Activated naive CD8-positive, alpha-beta T cell (primary cell): ENCODE results near the gene PSORS1C2.

Experiments used
- H3K27ac Mint-ChIP-seq: one replicate; pipeline ENCODE4 v1.8.0; 2021; ENCODE audit warnings: mixed read lengths
- H3K27me3 Mint-ChIP-seq: one replicate; pipeline ENCODE4 v1.8.0; 2021; ENCODE audit warnings: mixed read lengths
- H3K36me3 Mint-ChIP-seq: one replicate; pipeline ENCODE4 v1.8.0; 2021; ENCODE audit warnings: mixed read lengths
- H3K4me1 Mint-ChIP-seq: one replicate; pipeline ENCODE4 v1.8.0; 2021; ENCODE audit warnings: low read depth, mixed read lengths
- H3K4me3 Mint-ChIP-seq: one replicate; pipeline ENCODE4 v1.8.0; 2021; ENCODE audit warnings: mild to moderate bottlenecking, mixed read lengths
- H3K9me3 Mint-ChIP-seq: one replicate; pipeline ENCODE4 v1.8.0; 2021; ENCODE audit warnings: low read depth, mixed read lengths

The PSORS1C2 gene

GRCh38 chr6:31131595-31131994 is 7.3 kb downstream of the PSORS1C2 start:
- Mint-ChIP-seq H3K4me1 (peaks cover 8% of the 10 kb centered on the region), H3K9me3 (no peaks in the 10 kb centered on the region), H3K27me3 (no peaks in the 10 kb centered on the region), H3K4me3 (no peak overlapping the region), H3K27ac (no peak overlapping the region), H3K36me3 (no peaks in the 10 kb centered on the region)

DNA sequence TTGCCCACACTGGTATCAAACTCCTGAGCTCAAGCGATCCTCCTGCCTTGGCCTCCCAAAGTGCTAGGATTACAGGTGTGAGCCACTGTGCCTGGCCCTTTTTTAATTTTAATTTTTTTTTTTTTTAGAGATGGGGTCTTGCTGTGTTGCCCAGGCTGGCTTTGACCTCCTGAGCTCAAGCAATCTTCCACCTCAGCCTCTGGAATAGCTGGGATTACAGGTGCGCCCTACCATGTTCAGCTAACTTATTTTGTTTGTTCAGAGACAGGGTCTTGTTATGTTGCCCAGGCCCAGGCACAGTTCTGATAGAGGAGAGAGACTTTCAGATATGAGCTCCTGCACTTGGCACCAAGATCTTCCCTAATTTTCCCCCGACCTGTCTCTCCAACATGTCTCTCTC is 8.1 kb downstream of the PSORS1C2 start:
- no peaks in the 10 kb centered on the region for H3K9me3 Mint-ChIP-seq
- H3K36me3 Mint-ChIP-seq, result no peaks in the 10 kb centered on the region
- no peaks in the 10 kb centered on the region for H3K27me3 Mint-ChIP-seq
- H3K27ac Mint-ChIP-seq, result no peak overlapping the region
- peaks cover 8% of the 10 kb centered on the region for H3K4me1 Mint-ChIP-seq
- no peak overlapping the region for H3K4me3 Mint-ChIP-seq

DNA sequence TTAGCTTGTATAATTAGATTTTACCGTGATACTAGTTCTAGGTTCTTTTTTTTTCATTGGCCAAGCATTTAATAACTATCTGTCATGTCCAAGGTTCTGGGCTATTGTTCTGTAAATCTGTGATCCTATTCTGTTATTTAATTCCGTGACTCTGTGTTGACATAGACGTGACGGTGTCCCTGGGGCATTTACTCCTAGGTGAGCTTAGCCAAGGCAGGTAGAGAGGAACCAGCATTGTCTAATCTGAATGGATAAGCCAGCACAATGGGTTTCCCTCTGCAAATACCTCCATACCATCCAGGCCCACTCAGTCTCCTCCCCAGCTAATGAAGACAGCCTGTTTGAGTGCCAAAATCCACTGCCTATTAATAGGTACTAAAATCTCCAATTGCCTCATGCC is 9.7 kb downstream of the PSORS1C2 start:
- Mint-ChIP-seq H3K27ac (no peak overlapping the region), H3K4me1 (peaks cover 8% of the 10 kb centered on the region), H3K4me3 (no peak overlapping the region), H3K36me3 (no peaks in the 10 kb centered on the region), H3K27me3 (no peaks in the 10 kb centered on the region), H3K9me3 (no peaks in the 10 kb centered on the region)

- H3K27ac Mint-ChIP-seq, result no peak overlapping the region
Measured at GRCh38 chr6:31128093-31128676, 10.7 kb downstream of the PSORS1C2 start.

DNA sequence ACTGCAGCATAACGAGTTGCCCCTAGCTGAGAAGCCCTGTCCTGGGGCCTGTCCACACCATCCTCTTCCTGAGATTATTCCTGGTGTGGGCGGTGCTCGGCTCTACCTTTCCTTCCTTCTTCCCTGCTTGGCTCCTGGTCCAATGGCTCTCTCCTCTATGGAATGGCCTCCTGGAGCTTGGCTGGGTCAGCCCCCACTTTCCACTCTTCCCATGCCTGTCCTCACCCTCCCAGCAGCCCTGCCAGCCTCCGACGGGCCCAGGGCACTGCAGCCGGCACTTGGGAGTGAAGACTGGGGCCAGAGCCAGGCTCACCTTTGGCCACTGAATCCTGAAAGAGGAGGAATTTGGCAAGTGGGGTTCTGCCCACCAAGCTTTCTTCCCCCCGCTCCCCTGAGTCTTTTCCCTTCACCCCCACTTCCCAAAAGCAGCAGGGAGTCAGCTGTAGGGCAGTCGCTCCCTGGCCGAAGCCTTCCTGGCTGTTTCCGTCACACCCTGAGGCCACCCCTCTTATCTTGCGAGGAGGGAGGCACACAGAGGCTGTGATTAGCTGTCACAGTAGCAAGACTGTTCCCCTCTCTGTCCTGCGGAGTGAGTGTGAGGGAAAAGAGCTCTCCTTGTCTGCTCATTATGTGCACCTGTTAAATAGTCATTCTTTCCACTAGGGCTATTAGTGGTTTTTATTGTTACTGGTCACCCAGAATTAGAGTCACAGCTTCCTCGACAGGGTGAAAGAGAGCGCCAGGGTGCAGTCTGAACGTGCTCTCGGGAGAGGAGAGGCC is 12.3 kb downstream of the PSORS1C2 start:
- Mint-ChIP-seq H3K9me3 (no peaks in the 10 kb centered on the region), H3K4me1 (peaks cover 8% of the 10 kb centered on the region), H3K4me3 (no peak overlapping the region)

More at GRCh38 chr6:31128093-31128676, 10.7 kb downstream of the PSORS1C2 start:
- H3K9me3 Mint-ChIP-seq, result no peaks in the 10 kb centered on the region
- H3K36me3 Mint-ChIP-seq, result no peaks in the 10 kb centered on the region
- peaks cover 8% of the 10 kb centered on the region for H3K4me1 Mint-ChIP-seq
- no peak overlapping the region for H3K4me3 Mint-ChIP-seq
- no peaks in the 10 kb centered on the region for H3K27me3 Mint-ChIP-seq

DNA sequence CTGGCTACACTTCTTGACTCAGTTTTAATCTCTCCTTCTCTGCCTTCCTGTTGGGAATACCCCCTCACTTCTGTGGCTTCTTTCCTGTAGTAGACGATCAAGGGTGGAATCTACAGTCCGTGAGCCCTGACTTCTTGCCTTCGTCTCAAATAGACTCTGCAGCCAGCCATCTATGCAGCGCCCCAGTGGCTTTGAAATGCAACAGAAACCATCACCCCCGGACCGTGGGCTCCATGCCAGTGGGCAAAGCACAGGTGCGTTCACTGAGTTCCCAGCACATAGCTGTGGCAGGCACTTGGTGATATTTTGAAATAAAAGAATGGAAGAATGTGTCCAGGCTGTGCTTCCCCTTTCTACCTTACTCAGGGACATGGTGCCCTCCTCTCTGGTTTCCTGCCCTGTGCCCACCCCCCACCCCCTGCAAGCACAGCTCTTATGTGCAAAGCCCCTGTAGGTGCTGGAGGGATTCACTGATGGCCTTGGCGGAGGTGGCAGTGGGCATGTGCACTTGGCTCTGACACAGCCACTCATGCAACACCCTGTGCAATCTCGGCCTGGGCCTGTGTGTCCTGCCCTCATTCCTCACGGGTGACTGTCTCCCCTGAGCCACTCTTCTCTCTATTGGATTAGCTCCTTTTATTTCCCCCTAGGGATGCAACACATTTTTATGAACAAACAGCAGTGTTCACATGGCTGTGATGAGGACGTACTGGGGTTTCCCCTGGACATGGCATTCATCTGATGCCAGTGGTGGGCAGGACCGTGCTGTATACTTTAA is 13.1 kb downstream of the PSORS1C2 start:
- Mint-ChIP-seq H3K27ac (no peak overlapping the region), H3K27me3 (no peaks in the 10 kb centered on the region), H3K36me3 (no peaks in the 10 kb centered on the region), H3K4me3 (no peak overlapping the region), H3K4me1 (peaks cover 8% of the 10 kb centered on the region), H3K9me3 (no peaks in the 10 kb centered on the region)

More for the DNA sequence above, 12.3 kb downstream of the PSORS1C2 start:
- Mint-ChIP-seq H3K27ac (no peak overlapping the region), H3K36me3 (no peaks in the 10 kb centered on the region), H3K27me3 (no peaks in the 10 kb centered on the region)

DNA sequence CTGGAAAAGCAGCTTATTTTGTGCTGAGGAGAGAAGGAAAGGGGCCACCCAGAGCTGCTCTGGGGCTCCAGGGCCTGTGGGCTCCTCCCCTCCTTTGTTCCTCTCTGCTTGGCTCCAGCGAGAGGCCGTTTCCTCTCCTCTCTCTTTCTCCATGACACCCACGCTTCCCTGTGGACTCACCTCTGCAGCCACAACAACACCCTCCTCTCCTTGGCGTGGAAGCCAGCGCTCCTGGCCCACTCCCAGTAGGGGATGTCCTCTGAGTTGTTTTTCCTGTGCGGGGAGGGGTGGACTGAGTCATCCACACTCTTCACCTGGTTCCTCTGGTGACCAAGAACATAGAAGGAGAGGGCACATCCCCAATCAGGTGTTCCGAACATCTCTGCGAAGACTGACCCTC is 13.7 kb downstream of the PSORS1C2 start:
- H3K9me3 Mint-ChIP-seq, result no peaks in the 10 kb centered on the region
- H3K4me1 Mint-ChIP-seq, result peaks cover 8% of the 10 kb centered on the region
- no peaks in the 10 kb centered on the region for H3K36me3 Mint-ChIP-seq

DNA sequence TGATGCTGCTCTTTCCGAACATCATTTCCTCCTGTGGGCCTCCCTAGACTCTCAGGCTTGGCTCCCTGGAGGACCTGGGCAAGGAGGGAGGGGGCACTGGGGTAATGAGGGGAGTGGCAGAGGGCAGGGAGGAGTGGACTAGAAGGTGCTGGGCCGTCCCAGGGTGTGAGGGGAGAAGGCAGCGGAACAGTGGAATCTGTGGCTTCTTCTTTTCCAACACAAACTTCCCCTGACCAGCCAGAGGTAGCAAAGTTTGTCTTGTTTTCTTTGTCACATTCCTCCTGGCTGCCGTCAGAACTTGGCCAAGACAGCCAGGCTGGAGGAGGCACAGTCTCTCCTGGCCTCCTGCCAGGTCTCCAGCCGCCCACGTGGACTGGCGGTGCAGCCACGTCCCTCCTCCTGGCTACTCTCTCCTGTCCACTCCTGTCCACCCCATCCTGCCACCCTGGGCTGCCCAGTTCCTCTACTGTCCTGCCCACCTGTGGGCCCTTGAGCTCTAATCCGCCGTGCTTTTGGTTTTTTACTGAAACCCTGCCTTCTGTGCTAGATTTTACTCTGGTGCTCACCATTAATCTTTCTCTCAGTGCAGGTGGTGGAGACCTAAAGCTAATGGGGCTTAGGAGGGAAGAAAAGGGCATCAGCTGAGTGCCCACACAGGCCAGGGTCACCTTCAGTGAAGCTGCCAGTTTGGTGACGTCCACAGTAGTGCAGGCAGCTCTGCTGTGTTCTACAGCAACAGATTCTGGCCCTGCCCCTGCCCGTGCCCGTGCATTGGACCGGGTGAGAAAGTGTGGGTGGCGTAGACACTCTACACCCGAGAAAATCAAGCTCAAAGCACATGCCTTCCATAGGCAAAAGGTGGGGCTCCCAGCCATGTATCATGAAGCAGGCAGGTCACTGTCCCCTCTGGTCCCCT is 15.8 kb downstream of the PSORS1C2 start:
- no peaks in the 10 kb centered on the region for H3K9me3 Mint-ChIP-seq
- H3K27ac Mint-ChIP-seq, result no peak overlapping the region
- H3K27me3 Mint-ChIP-seq, result no peaks in the 10 kb centered on the region

More for the DNA sequence above, 13.7 kb downstream of the PSORS1C2 start:
- Mint-ChIP-seq H3K4me3 (no peak overlapping the region), H3K27ac (no peak overlapping the region), H3K27me3 (no peaks in the 10 kb centered on the region)

DNA sequence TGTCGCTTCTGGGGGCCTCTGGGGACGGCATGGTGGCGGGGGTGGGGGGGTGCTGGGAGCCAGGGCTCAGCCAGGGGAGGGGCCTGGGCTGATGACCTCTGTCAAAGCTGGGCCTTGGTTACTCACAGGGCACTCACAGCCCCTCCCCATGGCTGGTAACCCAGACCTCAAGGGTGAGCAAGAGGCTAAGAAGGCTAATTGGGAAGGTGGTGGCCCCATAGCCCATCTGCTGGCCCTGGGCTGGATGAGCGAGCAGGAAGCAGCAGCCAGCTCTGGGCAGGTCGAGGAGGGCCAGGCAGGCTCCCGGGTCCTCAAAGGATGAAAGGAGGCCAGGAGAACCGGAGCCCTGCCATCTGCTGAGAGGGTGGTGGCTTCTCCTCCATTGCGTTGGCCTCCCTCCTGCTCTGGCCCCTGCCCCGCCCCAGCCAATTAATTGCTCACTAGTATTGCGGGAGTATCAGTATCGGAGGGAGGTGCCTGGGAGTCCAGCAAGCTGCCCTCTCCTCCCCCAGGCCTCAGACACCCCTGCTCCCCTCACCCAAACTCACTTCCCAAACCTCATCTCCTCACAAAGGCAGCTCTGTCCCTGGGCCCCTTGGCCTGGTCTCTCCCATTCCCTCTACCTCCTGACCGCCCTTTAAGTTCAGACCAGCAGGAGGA is 17.6 kb downstream of the PSORS1C2 start:
- H3K9me3 Mint-ChIP-seq, result no peaks in the 10 kb centered on the region
- no peak overlapping the region for H3K27ac Mint-ChIP-seq
- H3K36me3 Mint-ChIP-seq, result no peaks in the 10 kb centered on the region
- H3K4me1 Mint-ChIP-seq, result no peaks in the 10 kb centered on the region
- H3K4me3 Mint-ChIP-seq, result no peak overlapping the region
- no peaks in the 10 kb centered on the region for H3K27me3 Mint-ChIP-seq

More for the DNA sequence above, 15.8 kb downstream of the PSORS1C2 start:
- no peaks in the 10 kb centered on the region for H3K36me3 Mint-ChIP-seq
- H3K4me1 Mint-ChIP-seq, result peaks cover 4% of the 10 kb centered on the region
- no peak overlapping the region for H3K4me3 Mint-ChIP-seq

DNA sequence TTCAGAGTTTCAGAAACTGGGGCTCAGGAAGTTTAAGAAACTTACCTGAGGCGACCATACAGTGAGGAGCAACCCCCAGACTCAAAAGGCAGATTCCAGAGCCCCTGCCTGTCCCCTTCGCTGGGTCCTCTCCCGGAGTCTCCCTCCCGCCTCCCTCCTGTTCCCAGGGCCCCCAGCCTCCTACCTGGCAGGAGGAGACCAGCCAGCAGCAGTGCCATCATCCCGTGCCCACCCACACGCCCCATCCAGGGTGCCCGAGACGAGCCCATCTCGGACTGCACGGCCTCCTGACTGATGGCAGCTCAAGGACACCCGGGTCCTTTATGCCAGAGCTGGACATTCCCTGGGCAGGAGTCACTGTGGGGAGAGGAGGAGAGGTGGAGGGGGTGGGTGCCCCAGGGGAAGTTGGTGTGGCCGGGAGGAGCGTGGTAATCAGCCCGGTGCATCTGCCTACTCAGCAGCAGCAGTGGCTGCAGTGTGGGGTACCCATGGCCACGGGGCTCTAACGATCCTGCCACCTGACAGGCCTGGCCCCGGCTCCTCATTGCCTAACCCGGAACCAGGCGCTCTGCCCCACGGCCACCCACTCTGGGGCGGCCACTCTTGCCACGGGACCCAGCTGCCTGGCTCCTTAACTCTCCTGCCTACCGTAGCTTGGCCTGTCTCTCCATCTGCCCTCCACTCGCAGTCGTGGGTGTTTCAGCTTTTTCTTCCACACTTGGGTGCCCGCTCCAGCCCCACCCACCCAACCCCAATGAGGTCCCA is 18.5 kb downstream of the PSORS1C2 start, which contains the start of gene CDSN:
TSS of gene CDSN (minus strand) at position 296 of the 765 bp plus-strand sequence. CDS start at position 269, 27 bp downstream.
- Mint-ChIP-seq H3K36me3 (no peaks in the 10 kb centered on the region), H3K27me3 (no peaks in the 10 kb centered on the region), H3K4me3 (no peak within 1 kb of the TSS)

DNA sequence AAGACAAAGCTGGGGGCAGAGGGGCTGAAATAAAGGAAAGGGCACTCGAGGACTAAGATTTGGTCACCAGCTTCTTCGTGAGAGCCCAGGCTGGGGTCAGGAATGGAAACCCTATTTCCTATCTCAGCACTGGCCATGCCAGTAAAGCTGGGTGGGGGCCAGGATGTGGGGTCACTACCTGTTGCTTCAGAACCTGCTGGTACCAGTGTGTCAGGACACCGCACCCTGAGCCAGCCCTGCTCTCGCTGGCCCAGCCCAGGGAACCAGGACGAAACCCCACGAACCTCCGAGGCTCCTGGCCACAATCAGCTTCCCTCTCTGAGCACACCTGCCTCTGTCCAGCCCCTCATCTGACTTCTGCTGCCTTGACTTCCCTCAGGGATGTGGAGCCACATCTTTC is 20.7 kb downstream of the PSORS1C2 start:
- no peak overlapping the region for H3K4me3 Mint-ChIP-seq
- H3K36me3 Mint-ChIP-seq, result no peaks in the 10 kb centered on the region
- no peaks in the 10 kb centered on the region for H3K27me3 Mint-ChIP-seq
- H3K4me1 Mint-ChIP-seq, result no peaks in the 10 kb centered on the region
- no peaks in the 10 kb centered on the region for H3K9me3 Mint-ChIP-seq
- H3K27ac Mint-ChIP-seq, result no peak overlapping the region

More for the DNA sequence above, 18.5 kb downstream of the PSORS1C2 start, which contains the start of gene CDSN:
- H3K9me3 Mint-ChIP-seq, result no peaks in the 10 kb centered on the region
- no peaks in the 10 kb centered on the region for H3K4me1 Mint-ChIP-seq
- no peak within 1 kb of the TSS for H3K27ac Mint-ChIP-seq

DNA sequence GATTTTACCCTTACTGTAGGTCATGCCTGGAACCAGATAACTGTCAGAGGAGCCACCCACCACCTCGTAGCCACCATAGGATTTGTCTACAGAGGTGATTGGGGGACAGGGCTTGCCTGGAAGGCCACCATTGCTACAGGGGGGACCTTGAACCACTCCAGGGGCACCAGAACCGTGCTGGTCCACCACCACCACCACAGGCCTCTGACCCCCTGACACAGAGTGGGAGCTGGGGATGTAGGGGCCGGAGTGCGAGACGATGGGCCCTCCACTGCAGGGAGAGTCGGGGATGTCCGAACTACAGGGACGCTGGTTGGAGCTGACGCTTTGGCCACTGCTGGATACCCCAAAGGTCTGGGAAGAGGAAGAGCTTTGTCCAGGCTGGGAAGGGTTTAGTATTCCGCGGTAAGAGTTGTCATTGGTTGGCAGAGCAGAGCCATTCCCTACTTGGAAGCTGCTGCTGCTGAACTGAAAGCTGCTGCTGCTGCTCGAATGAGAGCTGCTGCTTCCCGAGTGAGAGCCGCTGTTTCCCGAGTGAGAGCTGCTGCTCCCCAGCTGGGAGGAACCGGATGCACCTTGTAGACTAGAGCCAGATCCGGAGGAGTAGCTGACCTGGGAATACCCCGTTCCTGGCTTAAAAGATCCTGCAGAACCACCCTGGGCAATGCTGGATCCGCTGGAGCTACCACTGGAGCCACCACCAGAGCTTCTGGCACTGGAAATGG is 22.0 kb downstream of the PSORS1C2 start:
- Mint-ChIP-seq H3K27ac (no peak overlapping the region), H3K9me3 (no peaks in the 10 kb centered on the region), H3K4me3 (no peak overlapping the region), H3K27me3 (no peaks in the 10 kb centered on the region), H3K4me1 (no peaks in the 10 kb centered on the region), H3K36me3 (no peaks in the 10 kb centered on the region)
